Lung microvascular endothelial cell (primary cell): ENCODE measurements around the gene TRPT1. TPM values are rescaled to one million over a fixed set of nuclear protein-coding genes. Genes with fewer than 3 reads are reported as not detected.

Source experiments
- DNase-seq, 2 donors: peaks; one replicate each; pipeline versions ENCODE4 v3.0.0 to v3.0.0-alpha.2; 2010; ENCODE audit warnings: low read depth in 2 of 2
- total RNA-seq: library from RNA; depleted of rRNA; stranded (reverse); fragments of >200 nt; gene quantifications from 2 replicates; pipeline ENCODE4 v1.2.1, GENCODE V29; 2014

Gene TRPT1
- total RNA-seq, 1 donor from 2014 or later: 33.1 TPM

DNA sequence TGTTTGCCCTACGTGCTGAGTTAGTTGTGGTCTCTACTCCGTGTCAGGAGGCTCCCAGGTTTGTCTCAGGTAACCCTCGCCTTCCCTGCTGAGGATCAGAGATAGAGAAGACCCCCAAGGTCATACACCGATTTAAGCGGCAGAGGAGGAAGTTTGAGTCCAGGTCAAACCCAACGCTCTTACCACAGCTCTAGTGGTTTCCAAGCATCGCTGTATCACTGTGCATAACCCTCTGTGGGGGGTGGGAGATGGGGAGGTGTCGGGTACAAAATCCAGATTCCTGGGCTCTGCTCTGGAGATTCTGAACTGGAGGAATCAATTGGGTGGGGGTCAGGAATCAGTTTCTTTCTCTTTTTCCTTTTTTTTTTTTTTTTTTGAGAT is 5.0 kb upstream of the TRPT1 start:
- DNase-seq: no peak

DNA sequence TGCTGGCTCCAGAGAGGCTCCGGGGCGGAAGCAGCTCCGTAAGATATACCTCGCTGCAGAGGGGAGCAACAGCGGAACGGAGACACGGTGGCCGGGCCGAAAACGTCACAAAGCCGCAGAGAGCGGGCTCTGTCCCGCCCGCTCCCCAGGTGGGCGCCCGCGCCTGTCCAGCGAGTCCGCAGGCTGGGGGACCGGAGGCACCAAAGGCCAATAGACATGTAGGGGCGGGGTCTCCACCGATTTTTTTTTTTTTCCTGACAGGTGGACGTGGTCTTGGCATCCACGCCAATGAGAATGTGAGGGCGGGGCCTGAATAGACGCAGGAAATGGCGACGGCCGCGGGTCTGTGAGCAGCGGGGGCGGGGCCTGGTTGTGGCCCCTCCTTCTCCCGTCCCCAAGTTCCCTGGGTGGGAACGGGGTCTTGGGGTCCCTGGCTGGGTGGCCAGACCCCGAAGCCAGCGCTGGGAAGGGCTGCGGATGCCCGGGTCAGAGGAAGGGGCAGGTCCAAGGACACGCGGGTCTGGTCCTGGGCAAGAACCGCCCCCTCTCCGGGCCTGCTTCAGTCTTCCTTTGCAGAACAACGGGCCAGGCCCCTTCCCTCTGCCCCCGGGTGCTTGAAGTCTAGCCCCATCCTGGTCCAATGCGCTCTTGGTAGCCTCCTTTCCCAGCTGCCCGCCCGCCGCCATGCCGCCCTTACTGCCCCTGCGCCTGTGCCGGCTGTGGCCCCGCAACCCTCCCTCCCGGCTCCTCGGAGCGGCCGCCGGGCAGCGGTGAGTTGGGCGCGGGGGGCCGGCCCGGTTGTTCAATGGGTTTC is 4.4 kb upstream of the TRPT1 start, which contains the start of gene DNAJC4:
TSS of gene DNAJC4 (plus strand) at position 378 of the 814 bp plus-strand sequence. CDS start at position 685, 307 bp downstream.
- peak; percentile 88 to 94 for DNase-seq

DNA sequence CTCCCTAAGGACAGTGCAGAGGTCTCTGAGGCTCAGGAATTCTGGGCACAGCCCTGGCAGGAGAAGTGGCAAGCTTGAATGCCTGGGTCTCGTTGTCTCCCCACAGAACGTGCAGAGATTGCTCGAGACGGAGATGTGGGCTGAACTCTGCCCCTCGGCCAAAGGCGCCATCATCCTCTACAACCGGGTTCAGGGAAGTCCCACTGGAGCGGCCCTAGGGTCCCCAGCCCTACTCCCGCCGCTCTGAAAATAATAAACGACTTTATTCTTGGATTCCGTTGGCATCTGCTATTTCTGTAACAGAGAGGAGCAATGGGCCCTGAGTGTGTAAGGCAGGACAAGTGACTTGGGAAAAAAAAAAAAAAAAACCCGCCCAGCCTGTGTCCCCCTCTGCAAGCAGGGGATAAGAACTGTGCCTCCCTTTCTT is 3.8 kb upstream of the TRPT1 start:
- DNase-seq: no peak

DNA sequence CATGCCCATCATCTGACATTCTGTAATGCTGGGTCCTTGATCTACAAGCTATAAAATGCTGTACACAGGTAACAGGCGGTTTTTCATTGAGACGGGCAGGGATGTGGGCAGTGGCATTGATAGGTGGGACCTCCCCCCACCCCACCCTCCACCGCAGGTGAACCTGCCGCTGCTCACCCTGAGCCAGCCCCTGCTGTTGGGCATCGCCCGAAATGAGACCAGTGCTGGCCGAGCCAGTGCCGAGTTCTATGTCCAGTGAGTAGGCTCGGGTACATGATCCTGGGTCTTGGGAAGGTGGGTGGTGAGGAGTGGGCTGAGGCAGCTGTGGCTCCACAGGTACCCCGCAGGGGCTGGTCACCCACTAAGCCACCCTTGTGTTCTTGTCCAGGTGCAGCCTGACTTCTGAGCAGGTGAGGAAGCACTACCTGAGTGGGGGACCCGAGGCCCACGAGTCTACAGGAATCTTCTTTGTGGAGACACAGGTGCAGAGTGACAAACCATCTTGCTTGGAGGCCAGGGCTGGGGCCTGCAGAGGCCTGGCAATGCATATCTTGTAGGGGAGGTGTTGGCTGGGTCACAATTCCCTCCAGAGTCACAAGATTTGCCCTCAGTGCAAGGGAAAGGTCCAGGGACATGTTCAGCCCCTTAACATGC is 3.2 kb upstream of the TRPT1 start:
- DNase-seq: no peak

DNA sequence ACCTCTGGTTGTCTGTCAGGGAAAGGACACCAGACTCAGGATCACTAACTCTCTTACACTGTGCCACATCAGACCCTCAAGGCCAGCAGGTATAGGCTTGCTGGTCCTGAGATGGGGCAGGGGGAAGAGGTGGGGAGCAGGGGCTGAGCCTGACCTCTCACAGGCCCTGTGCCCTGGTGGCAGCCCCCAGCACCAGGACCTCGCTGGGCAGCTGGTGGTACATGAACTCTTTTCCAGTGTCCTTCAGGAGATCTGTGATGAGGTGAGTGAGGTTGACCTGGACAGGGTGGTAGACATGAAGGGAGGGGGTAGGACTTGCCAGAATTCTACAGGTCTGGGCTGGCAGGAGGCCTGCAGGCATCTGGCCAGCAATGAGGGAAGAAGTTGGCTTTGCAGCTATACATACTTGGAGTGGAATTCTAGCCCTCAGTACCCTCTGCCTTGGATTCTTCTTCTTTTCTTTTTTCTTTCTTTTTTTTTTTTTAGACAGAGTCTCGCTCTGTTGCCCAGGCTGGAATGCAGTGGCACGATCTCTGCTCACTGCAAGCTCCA is 1.5 kb upstream of the TRPT1 start:
- no peak for DNase-seq

DNA sequence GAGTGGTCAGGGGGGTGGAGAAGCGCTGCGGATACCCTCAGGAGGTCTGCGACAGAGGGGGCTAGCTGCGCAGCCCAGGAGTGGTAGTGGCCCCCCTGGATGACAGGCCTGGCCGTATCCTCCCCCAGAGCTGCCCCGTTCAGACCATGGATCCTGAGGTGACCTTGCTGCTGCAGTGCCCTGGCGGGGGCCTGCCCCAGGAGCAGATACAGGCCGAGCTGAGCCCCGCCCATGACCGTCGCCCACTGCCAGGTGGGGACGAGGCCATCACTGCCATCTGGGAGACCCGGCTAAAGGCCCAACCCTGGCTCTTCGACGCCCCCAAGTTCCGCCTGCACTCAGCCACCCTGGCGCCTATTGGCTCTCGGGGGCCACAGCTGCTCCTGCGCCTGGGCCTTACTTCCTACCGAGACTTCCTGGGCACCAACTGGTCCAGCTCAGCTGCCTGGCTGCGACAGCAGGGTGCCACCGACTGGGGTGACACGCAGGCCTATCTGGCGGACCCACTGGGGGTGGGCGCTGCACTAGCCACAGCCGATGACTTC is 593 bp upstream of the TRPT1 start:
- no peak for DNase-seq

DNA sequence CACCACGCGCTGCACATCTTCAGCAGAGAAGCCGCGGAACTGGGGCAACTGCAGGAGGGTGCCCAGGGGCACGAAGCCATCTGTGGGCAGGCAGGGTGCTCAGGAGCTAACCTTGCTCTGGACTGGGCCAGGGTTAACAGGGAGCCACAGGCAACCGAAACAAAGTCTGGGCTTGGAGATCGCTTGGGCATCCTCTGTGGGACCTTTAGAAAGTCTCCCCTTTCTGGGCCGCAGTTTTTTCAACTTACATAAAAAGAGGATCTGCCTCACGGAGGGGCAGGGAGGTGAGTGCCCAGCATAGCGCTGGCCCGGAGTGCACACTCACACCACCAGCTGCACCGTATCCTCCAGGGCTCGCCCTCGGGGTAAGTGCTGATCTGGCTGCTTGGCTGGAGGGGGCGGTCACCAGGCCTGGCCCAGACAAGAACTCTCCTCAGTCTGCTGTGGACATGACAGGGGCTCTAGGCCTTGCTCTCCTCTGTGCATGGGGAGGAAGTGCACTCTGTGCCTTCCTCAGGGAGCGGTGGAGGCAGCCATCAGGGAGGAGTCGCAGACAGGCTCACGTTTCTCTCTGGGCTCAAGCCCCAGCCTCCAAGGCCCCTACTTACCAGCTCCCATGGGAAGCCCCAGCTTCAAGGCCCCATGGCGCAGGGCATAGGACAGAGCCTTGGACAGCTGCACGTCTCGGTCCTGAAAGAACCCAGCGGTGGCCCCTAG is 937 bp downstream of the TRPT1 start:
- DNase-seq: no peak

DNA sequence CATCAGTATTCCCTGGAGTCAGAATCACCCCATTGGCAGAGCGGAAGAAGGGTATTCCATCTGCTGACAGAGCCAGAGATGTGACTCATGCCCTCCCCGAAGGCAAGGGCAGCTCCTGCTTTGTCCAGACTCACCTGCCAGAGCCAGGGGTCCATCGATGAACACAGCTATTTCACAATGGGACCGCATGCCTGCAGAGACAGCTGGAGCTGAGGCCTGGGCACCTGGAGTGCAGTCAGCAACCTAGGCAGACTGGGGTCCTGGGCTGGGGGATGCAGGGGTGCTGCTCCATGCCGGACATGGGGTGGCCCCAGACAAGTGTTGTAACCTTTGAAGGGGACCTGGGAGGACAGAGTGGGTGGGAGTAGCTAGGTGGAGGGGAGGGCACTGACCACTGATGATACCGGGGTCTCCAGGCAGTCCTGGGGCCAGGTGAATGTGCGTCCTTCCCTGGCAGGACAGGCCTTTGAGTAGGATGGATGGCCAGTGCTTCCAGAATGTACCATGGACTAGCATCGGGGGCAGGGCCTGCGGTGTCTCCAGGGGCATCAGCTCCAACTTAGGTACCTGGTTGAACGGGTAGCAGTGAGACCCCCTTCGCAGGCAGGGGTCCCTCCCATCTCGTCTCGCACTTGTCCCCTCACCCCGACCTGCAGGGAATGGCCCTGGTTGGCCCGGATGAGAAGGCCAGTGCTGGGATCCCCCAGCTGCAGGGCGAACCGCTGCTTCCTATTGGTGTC is 1.7 kb downstream of the TRPT1 start:
- DNase-seq: no peak

DNA sequence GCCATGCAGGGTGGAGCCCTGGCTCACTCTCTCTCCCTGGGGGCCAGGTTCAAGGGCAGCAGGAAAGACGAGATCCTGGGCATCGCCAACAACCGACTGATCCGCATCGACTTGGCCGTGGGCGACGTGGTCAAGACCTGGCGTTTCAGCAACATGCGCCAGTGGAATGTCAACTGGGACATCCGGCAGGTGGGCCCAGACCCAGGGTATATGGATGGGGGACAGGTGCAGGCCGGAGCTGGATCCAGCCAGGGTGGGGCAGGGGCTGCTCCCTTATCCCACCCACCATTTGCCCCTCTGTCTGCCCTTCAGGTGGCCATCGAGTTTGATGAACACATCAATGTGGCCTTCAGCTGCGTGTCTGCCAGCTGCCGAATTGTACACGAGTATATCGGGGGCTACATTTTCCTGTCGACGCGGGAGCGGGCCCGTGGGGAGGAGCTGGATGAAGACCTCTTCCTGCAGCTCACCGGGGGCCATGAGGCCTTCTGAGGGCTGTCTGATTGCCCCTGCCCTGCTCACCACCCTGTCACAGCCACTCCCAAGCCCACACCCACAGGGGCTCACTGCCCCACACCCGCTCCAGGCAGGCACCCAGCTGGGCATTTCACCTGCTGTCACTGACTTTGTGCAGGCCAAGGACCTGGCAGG is 2.9 kb downstream of the TRPT1 start:
- no peak for DNase-seq

DNA sequence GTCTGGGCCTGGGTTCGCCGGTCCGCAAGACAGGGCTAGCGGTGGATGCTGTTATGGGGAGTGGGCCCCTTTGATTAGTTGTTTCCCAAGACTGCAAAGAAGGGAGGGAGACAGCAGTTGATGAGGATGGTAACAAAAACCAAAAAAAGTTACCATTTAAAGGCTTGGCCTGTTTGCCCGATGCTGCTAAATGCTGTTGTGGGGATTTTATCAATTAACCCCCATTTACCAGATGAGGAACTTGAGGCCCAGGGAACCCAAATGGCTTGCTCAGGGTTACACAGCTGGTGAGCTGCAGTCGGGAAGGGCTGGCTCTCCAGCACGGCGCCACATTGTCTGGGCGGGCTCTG is 3.4 kb downstream of the TRPT1 start:
- no peak for DNase-seq

DNA sequence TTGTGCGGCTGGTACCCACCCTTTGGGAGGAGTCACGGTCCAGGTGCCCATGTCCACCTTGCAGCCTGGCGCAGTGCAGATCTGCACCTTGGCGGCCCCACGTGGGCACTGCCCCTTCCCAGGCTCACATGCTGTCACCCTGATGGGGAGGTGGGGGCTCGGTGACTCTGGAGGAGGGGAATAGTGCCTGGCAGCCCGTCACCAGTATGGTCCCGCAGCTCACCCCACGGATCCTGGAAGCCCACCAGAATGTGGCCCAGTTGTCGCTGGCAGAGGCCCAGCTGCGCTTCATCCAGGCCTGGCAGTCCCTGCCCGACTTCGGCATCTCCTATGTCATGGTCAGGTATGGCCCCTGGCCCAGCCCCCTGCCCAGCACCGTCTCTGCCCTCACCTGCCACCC is 5.2 kb downstream of the TRPT1 start:
- no peak for DNase-seq

DNA sequence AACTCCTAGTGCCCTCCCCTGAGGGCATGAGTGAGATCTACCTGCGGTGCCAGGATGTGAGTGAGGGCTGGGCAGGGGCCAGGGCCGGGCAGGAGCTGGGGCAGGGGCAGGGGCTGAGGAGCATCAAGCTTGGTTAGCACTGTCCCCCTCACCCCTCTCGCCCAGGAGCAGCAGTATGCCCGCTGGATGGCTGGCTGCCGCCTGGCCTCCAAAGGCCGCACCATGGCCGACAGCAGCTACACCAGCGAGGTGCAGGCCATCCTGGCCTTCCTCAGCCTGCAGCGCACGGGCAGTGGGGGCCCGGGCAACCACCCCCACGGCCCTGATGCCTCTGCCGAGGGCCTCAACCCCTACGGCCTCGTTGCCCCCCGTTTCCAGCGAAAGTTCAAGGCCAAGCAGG is 5.7 kb downstream of the TRPT1 start:
- no peak for DNase-seq

DNA sequence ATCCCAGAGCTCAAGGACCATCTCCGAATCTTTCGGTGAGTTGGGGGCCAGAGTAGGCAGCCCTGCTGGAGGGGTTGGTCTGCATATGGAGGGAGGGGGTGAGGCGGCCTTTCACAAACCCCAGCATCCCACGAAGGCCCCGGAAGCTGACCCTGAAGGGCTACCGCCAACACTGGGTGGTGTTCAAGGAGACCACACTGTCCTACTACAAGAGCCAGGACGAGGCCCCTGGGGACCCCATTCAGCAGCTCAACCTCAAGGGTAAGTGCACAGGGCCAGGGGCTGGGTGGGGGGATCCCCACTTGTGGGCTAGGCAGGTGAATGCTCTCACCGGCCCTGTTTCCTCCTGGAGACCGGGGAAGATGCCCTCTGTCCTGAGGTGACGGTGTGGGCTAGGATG is 6.2 kb downstream of the TRPT1 start:
- no peak for DNase-seq

DNA sequence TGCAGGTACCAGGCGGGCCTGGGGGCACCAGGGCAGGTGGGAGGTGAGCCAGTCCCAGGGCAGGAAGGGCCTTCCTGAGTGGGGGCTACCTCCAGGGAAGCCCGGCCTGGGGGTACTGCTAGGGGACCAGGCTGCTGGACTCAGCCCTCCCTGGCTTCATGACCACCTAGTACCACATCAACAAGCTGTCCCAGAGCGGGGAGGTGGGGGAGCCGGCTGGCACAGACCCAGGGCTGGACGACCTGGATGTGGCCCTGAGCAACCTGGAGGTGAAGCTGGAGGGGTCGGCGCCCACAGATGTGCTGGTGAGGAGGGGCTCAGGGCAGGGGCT is 6.7 kb downstream of the TRPT1 start:
- DNase-seq: no peak

DNA sequence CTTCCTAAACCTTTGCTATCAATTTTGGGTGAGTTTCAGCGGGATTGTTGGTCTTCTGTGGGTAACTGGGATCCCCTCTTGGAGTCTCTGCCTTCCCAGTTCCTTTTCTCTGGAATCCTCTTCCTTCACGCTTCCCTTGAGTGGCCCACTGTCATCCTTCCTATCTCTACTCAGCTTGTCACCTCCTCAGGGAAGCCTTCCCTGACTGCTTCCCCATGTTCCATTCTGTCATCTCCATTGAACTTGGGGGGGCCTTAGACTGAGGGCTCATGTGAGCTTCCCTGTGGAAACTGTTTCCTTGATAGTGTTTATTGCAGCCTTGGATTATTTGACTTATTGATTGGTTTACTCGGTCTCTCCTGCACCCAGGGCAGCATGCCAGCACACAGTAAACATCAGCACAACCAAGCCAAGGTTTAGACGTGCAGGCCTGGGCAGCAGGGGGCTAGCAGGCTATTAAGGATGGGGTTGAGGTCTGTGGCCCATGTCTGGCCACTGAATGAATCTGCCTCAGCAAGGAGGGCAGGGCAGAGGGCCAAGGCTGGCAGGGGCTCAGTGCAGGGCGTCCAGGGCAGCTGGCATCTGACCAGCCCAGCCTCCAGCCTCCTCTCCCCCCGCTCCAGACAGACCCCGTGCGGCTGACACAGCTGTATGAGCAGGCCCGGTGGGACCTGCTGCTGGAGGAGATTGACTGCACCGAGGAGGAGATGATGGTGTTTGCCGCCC is 7.2 kb downstream of the TRPT1 start:
- no peak for DNase-seq

DNA sequence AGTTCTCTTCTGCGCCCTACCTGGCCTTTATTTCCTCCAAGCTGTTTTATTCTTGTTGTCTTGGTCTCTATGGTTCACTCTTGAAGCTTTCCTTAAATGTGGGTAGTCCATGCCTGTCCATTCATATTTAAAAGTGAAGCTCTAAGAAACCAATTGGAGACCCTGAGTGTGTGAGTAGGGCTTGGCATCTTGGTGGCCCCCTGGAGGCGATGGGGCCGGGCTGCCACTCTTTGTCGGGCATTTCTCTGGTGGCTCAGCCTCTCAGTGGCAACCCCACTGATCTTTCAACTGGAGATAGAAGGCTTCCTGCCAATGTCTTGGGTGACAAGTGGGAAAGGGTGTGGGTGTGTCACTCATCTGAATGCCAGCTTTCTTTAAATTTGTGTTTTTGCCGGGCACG is 9.1 kb downstream of the TRPT1 start:
- no peak for DNase-seq

DNA sequence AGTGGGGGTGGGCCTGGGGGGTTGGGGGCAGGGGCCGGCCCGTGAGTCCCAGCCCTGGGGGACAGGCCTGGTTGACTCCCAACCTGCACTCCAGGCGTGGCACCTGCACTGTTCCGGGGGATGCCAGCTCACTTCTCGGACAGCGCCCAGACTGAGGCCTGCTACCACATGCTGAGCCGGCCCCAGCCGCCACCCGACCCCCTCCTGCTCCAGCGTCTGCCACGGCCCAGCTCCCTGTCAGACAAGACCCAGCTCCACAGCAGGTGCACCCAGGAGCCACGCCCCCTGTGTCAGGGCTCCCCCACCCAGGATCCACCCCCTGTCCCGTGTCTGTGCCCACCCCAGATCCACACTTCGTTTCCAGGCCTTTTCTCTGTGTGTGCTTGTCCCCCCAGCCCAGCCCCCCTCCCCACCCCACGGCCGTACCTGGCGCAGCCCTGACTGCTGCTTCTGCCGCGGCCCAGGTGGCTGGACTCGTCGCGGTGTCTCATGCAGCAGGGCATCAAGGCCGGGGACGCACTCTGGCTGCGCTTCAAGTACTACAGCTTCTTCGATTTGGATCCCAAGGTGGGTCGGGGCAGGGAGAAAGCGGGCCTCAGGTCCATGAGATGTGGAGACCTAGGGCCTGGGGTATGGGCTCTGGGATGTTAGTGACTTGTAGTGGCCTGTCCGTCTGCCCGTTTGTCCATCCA is 14.7 kb downstream of the TRPT1 start:
- no peak for DNase-seq

DNA sequence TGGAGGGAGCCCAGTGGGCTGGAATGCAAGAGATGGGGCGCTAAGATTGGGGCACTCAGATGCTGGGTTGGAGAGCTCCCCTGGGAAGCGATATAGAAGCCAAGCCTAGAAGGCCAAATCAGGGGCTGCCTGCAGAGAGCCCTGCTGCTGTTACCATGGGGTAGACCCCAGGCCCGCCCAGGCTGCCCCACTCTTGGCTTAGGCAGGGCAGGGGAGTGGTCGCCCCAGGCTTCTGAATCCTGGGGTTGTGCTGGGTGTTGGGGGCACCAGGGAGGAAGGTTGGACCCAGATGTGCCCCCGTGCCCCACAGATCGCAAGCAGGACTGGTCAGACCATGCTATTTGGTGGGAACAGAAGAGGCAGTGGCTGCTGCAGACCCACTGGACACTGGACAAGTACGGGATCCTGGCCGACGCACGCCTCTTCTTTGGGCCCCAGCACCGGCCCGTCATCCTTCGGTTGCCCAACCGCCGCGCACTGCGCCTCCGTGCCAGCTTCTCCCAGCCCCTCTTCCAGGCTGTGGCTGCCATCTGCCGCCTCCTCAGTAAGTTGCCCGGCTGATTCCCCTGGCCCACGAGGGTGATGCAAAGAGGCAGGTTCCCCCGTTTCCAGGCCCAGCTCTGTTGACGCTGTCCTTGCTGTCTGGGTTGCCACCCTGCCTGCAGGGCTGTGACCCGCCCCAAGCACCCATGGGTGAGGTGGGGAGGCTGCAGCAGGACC is 15.5 kb downstream of the TRPT1 start:
- DNase-seq: no peak

DNA sequence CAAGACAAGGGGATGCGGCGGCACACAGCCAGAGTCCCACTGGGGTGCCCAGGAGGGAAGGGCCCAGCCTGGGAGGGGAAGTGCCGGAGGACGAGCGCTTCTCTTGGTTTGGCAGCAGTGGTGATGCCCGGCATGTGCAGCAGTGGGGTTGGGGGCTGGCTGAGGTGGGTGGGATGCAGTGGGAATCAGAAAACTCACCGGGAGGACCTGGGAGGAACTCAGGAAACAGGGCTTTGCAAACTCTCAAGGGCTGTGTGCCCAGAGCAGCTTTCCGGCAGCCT is 16.5 kb downstream of the TRPT1 start:
- DNase-seq: no peak
